Measurements from ENCODE around the gene CA14. TPM values are rescaled to one million over a fixed set of nuclear protein-coding genes. Genes with fewer than 3 reads are reported as not detected.
A peak's percentile ranks its signal among the peaks of the same experiment; 100 is the strongest.

The CA14 gene
- total and polyA plus RNA-seq, 10 donors = not detected

- no peak overlapping the region for H3K4me3 ChIP-seq
- peak overlapping the region in 1 of 8 donors; percentile 21 for H3K27ac ChIP-seq
- TF ChIP-seq POLR2AphosphoS5 (IDR thresholded peaks at IDR 0.05) (peak in 1 of 3 donors; percentile 17), CTCF (IDR thresholded peaks at IDR 0.05 in 8 of 11, conservative IDR thresholded peaks at IDR 0.05 in 3 of 11) (no peak)
- peaks cover 4 to 35% (median 20%) of the 10 kb centered on the region in 6 donors for H3K4me1 ChIP-seq
- H3K36me3 ChIP-seq = peaks cover 0 to 41% (median 33%) of the 10 kb centered on the region in 6 donors
- intact Hi-C loops (cut with DNase I; ENCODE audit: low total_unique reads) = no loop called here
- 66 to 78% (median 74%) methylated on average over 6 of the region's 6 CpGs for WGBS, 5 donors
- peaks cover 0 to 18% (median 4%) of the 10 kb centered on the region in 7 donors for H3K27me3 ChIP-seq (replicated peaks in 1 of 7)
- DNase-seq = no peak
- H3K9me3 ChIP-seq = no peaks in the 10 kb centered on the region
These were observed 5.1 kb downstream of the CA14 start for GRCh38 chr1:150262388-150263320.

- 78 to 89% (median 83%) methylated on average over 6 of the region's 6 CpGs for WGBS, 5 donors
These were observed 6.0 kb downstream of the CA14 start for GRCh38 chr1:150263549-150263948.

GRCh38 chr1:150267896-150268295 is 10.3 kb downstream of the CA14 start:
- WGBS, 5 donors = 36 to 50% (median 45%) methylated on average over 6 of the region's 6 CpGs

More at GRCh38 chr1:150263549-150263948, 6.0 kb downstream of the CA14 start:
- Histone ChIP-seq H3K27ac (no peak overlapping the region), H3K4me3 (no peak overlapping the region), H3K27me3 (replicated peaks in 1 of 7) (peaks cover 0 to 9% (median 0%) of the 10 kb centered on the region in 7 donors), H3K4me1 (peaks cover 8 to 43% (median 25%) of the 10 kb centered on the region in 6 donors), H3K9me3 (no peaks in the 10 kb centered on the region), H3K36me3 (peaks cover 0 to 41% (median 33%) of the 10 kb centered on the region in 6 donors)
- intact Hi-C loops (cut with DNase I; ENCODE audit: low total_unique reads) = no loop called here
- TF ChIP-seq CTCF (IDR thresholded peaks at IDR 0.05 in 8 of 11, conservative IDR thresholded peaks at IDR 0.05 in 3 of 11) = no peak
- TF ChIP-seq POLR2A (IDR thresholded peaks at IDR 0.05) = no peak
- no peak for TF ChIP-seq POLR2AphosphoS5 (IDR thresholded peaks at IDR 0.05)
- no peak for DNase-seq

GRCh38 chr1:150268340-150268704 is 10.7 kb downstream of the CA14 start:
- intact Hi-C loops (cut with DNase I; ENCODE audit: low total_unique reads) = no loop called here
- peak; percentile 85 for DNase-seq

More at GRCh38 chr1:150267896-150268295, 10.3 kb downstream of the CA14 start:
- peak overlapping the region; percentile 93 to 98 (median 97) for H3K27ac ChIP-seq
- DNase-seq = no peak
- no peaks in the 10 kb centered on the region for H3K9me3 ChIP-seq
- H3K4me3 ChIP-seq = peak overlapping the region; percentile 76 to 90 (median 82)
- H3K27me3 ChIP-seq (replicated peaks in 1 of 7) = no peaks in the 10 kb centered on the region
- intact Hi-C loops (cut with DNase I; ENCODE audit: low total_unique reads) = no loop called here
- peaks cover 20 to 67% (median 45%) of the 10 kb centered on the region in 6 donors for H3K4me1 ChIP-seq
- H3K36me3 ChIP-seq = peaks cover 0 to 41% (median 33%) of the 10 kb centered on the region in 6 donors
- no peak for TF ChIP-seq POLR2AphosphoS5 (IDR thresholded peaks at IDR 0.05)

More at GRCh38 chr1:150268340-150268704, 10.7 kb downstream of the CA14 start:
- H3K9me3 ChIP-seq = no peaks in the 10 kb centered on the region
- peak overlapping the region; percentile 93 to 98 (median 97) for H3K27ac ChIP-seq
- peaks cover 20 to 67% (median 47%) of the 10 kb centered on the region in 6 donors for H3K4me1 ChIP-seq
- TF ChIP-seq CTCF (IDR thresholded peaks at IDR 0.05 in 8 of 11, conservative IDR thresholded peaks at IDR 0.05 in 3 of 11) (no peak), POLR2A (IDR thresholded peaks at IDR 0.05) (no peak), POLR2AphosphoS5 (IDR thresholded peaks at IDR 0.05) (no peak)
- H3K36me3 ChIP-seq = peaks cover 0 to 41% (median 33%) of the 10 kb centered on the region in 6 donors
- peak overlapping the region; percentile 76 to 90 (median 82) for H3K4me3 ChIP-seq
- 0 to 1% (median 0%) methylated on average over 20 to 21 of the region's 21 CpGs for WGBS, 5 donors
- no peaks in the 10 kb centered on the region for H3K27me3 ChIP-seq (replicated peaks in 1 of 7)

All from spleen (tissue), 11 donors.